ENCODE results near the gene RASIP1.
"Not testable (repeated sequence)": the region's sequence is repeated elsewhere in the genome, so short reads cannot be mapped to it uniquely, and the experiment has no call there.

Gene RASIP1

DNA sequence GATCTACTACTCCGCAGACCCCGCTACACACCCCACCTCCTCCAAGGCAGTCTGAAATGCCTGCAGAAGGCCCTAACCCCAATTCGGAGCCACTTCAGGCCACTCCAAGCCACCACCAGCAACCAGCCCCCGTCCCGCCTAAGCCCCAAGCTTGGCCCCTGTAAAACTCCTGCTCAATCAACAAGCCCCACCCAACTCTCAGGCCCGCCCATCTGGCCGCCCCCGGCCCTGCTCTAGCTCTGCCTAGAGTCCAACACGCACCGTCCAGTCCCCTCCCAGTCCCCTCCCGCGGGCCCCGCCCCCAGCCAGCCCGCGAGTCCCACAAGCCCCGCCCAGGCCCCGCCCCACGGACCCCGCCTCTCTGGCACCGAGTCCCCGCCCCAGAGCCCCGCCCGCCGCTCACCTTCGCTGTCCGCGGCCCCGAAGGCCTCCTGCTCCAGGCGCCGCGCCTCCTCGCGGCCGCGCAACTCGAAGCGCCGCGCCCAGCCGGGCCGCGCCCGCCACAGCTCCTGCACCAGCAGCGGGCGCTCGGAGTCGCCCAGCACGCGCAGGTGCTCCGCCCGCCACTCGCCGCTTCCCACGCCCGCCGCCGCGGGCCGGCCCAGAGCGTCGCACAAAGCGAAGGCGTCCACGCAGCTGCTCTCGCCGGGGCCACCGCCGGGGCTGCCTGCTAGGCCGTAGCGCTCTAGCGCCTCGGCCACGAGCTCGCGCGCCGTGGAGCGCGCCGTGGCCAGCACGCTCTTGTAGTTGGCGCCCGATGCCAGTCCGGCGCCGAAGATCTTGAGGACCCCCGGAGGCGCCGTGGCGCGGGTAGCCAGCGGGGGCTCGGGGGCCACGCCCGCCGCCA, 1.6 kb downstream of the RASIP1 start:
- DNase-seq, result peak; percentile 73 to 98 (median 86)
- intact Hi-C loops (cut with DNase I), result no loop called here

DNA sequence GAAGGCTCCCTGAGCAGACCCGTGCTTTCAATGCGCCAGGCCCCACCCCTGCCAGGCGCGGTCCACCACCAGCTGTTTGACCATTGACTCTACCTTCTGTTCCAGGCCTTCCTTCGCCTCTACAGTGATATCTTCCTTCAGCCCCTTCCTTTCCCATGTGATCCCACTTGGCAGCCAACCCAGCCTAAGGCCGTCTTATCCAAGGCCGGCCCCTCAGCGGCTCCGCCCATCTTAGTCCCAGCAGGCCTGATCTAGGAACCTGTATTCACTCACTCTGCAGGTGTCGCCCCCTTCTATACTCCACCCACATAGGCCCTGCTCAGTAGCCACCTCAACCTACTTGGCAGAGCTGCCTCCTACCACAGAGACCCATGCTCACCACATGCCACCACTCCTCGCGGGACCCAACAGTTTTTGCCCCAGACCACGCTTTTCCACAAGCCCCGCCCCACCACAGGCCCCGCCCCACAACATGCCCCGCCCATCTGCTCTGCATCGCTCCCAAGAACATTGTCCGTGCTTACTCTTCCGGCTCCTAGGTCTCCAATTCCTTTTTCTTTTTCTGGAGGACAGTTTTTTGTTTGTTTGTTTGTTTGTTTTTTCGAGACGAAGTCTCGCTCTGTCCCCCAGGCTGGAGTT, 2.9 kb downstream of the RASIP1 start:
- intact Hi-C loops (cut with DNase I), result no loop called here
- no peak for DNase-seq

DNA sequence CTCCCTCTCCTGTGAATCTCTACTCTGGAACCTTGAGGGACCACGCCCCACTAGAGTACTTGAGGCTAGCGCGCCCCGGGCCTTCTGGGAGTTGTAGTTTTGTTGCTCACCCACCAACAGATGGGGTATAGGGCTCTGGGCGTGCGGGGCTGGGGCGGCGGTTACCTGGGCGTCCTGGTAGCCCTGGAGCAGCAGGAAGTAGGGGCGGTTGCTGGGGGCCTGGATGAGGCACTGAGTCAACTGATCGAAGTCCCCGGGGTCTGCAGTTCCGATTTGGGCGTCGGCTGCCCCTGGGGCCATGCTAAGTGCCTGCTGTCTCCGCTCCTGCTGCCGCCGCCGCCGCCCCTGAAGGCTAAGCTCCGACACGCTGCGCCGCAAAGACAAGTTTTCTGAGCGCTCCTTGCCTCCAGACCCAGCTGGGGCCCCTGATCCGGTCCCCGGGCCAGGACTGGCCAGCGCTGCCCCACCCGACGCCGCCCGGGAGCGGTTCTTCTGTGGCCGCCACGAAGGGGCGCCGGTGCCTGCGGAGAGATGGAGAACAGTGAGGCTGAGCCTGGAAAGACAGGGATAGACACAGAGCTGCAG, 5.3 kb downstream of the RASIP1 start:
- DNase-seq, result no peak
- intact Hi-C loops (cut with DNase I), result no loop called here

DNA sequence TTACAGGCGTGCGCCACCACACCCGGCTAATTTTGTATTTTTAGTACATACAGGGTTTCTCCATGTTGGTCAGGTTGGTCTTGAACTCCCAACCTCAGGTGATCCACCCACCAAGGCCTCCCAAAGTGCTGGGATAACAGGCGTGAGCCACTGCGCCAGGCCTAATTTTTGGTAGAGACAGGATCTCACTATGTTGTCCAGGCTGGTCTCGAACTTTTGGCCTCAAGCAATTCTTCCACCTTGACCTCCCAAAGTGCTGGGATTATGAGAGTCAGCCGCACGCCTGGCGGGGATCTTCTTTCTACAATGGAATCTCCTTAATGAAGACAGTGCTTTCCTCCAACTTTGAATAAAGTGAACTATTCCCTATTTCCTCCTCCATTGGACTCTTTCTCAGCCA, 5.8 kb downstream of the RASIP1 start:
- DNase-seq, result no peak
- intact Hi-C loops (cut with DNase I), result no loop called here

DNA sequence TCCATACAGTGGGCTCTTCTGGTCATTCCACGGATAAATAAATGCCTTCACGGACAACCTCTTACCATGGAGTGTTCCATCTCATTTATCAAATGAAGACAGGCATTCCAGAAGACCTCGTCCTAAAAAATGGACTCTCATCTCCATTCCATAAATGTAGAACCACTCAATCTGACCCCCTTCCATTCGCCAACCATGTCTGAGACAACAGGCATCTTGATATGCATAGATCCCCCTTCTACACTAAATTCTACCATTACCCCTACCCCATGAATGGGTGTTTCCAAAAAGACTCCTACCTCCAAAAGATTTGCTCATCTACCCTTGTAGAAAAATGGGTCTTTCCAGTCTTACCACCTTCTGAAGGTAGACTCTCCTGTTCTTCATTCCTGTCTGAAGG, 9.0 kb downstream of the RASIP1 start:
- intact Hi-C loops (cut with DNase I), result no loop called here
- DNase-seq, result no peak

DNA sequence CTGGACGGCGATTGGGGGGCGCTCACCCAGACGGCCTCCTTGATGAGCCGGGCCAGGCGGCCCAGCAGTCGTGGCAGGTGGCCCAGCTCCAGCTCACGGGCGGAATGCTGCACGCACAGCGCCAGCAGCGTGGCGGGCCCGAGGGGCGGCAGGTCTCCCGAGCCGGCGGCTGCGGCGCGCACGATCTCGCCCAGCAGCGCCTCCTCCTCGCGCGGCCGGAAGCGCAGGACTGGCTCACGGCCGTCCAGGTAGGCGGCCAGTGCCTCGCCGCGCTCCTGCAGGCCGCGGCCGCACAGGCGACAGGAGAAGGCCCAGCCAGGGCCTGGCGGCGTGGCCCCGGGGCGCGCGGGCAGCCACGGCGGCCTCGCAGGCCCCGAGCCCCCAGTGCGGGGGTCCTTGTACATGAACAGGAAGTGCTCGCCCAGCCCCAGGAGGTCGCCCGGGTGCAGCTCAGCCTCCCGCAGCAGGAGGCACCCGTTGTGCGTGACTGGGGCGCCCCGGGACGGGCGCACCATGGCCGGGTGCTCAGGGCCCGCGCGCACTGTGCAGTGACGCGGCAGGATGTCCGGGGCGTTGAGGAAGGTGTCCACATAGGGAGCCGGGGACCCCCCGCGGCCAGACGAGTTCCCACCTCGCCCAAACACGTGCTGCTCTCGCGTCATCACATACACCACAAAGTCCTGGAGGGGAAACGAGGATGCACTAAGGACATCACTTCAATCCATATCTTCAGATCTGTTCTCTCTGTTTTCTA, 11.3 kb downstream of the RASIP1 start:
- no peak for DNase-seq
- intact Hi-C loops (cut with DNase I), result no loop called here

DNA sequence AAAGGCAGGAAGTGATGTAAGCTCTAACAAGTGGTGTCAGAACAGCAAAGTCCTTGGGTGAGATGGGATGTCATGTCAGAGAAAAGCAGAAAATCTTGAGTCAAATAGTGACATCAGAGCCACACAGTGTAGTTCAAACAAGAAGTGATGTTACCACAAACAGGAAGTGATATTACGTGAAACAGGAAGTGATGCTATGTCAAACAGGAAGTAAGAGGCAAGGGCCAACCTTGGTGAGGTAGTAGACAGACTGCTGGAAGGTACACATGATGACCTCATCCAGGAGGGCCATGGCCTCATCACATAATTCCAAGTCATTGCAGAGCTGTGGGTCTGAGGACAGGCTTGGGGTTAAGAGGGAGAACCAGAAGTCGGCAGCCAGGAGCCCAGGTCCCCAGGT, 13.9 kb downstream of the RASIP1 start:
- intact Hi-C loops (cut with DNase I), result no loop called here

DNA sequence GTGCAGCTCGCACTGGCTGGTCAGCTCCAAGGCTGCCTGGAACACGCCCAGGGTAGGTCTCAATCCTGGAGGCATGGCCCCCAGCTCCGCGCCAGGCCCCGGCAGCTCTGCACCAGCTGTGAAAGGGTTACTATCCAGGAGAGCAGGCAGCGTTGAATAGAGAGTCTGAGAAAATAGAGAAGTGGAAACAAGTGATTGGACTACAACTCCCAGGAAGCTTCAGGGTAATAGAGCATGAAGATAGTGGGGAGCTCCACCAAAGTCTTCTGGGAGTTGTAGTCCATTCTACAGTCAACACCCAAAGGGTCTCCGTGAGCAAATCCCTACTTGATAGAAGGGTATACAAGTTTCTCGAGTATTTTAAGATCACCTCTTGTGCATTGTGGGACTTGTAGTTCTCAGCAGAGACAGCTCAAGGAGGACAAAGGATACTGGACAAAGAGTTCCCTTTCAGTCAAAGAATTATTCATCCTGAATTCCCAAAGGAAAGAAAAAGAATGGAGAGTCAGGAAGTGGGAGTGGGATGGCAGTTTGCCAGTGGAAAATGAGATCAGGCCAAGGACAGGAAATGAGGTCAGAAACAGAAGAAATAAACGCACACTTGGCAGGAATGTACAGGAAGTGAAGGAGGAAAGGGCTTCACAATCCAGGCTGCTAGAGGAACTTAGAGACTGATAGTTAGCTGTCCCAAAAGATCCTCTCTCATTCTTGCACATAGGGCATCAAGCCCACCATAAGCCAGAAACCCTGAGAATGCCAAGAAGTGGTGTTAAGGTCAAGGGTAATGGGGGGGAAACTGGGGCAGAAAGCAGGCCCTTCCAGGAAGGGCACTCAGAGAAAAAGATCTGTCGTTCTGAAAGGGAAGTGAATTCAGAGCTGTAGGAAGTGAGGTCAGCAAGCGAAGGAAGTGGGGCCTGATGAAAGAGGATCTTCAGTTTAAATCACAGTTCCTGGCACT, 15.3 kb downstream of the RASIP1 start:
- intact Hi-C loops (cut with DNase I), result loop anchor here (5.0 kb wide), 1 partner anchor 78 kb away; the partner anchor contains the start of gene CA11
- peak in 1 of 10 donors; percentile 2 for DNase-seq

More for the DNA sequence above, 13.9 kb downstream of the RASIP1 start:
- no peak for DNase-seq

DNA sequence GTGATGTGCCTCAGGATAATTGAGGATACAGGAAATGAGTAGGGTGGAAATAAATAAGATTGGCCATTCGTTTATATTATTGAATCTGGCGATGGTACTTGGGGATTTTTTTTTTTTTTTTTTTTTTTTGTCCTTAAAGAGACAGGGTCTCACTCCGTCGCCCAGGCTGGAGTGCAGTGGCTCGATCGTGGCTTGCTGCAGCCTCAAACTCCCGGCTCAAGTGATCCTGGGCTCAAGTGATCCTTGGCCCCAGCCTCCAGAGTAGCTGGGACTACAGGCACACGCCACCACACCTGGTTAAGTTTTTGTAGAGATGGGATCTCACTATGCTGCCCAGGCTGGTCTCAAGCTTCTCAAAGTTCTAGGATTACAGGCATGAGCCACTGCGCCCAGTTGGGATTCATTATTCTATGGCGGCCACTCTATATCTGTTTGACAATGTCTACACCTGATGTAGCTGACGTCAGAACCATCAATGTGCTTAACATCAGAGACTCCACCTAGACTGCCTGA, 18.2 kb downstream of the RASIP1 start:
- intact Hi-C loops (cut with DNase I), result loop anchor here (5.0 kb wide), 1 partner anchor 75 kb away; the partner anchor contains the start of gene CA11
- DNase-seq, result peak in 2 of 10 donors; percentile 27 to 68

DNA sequence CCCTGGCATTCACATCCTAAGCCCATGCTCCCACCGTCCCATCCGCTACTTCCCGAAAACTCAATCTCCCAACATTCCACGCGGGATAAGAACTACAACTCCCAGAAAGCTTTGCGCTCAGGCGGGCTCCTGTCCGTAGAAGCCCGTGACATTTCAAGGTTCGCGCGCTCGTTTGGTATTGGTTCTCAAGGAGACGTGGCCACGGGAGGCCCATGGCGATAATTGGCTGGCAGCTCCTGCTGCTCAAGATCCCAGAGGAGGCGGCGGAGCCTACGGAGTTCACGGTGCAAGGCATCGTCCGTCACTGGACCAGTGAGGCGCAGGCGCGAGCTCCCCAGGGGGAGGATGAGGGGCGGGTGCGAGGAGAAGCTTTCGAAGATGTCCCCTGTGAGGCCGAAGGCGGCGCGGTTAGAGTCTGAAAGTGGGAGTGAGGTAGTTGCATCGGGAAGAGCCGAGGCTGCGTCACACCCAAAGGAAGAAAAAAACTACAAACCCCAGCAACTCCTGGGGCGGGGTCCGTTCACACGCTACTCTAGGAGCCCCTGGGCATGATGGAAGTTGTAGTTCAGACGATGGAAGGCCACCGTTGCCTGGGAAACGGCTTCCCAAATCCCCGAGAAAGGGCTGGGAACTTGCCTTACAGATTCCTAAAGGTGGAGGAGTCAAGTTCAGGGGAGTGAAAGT, 19.7 kb downstream of the RASIP1 start:
- DNase-seq, result peak; percentile 98 to 100 (median 100)
- intact Hi-C loops (cut with DNase I), result loop anchor here (5.0 kb wide), 1 partner anchor 73 kb away; the partner anchor contains the start of gene CA11

DNA sequence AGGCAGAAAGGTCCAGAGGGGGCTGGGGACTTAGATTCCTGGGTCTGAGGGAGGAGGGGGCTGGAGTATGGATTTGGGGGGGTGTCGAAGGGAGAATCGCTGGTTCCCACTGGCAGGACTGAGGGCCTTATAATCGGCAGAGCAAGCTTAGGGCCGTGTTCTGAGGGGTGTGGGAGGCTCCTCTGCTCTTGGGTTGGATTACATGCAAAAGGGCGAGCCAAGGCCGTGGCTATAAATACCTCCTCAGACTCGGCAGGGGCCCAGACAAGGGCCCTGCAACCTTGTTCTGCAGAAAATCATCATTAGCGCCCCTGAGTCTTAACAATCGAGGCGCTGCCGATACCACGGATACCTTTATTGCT, 20.2 kb downstream of the RASIP1 start:
- no peak for DNase-seq
- intact Hi-C loops (cut with DNase I), result loop anchor here (5.0 kb wide), 1 partner anchor 73 kb away; the partner anchor contains the start of gene CA11

DNA sequence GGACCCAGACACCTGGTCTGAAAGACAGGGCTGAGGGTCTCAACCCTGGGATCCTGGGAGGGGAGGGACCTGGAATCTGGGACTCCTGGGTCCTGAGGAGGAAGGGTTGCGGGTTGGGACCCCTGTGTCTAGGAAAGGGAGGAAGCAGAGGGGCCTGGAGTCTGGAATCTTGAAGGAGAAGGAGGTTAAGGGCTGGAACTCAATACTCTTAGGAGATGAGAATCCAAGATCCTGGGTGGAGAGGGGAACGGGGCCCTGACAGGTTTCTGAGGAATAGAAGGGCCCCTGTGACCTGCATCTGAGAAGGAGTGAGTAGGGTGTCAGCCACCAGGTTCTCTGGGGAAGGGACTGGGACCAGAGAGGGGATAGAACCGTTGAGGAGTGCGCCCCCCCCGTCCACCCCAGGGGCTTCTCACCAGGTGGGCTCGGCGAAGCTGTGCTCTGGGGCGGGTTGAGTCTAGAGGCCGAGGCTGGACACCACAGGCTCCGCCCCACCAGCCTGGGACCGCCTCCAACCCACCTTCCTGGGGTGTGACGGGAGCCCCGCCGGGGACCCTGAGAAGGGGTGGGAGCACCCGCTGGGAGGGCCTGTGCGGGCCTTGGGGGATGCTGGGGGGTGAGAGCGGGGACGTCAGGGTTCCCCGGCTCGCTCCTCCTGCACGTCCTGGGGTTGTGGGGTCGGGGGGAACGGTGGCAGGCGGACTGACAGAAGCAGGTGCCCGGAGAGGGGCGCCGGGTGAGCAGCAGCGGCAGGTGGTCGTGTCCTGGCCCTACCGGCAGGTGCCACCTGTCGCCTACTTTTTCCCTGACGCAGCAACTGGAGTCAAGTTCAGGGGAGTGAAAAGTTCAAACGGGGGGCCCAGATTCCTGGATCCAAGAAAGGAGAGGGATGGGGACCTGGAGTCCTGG, 20.9 kb downstream of the RASIP1 start, which contains the start of gene MAMSTR:
Gene MAMSTR (minus strand): TSS at position 463 of the 909 bp plus-strand sequence. CDS start 694 bp downstream, outside the sequence.
- intact Hi-C loops (cut with DNase I), result loop anchor here (5.0 kb wide), 1 partner anchor 72 kb away; the partner anchor contains the start of gene CA11
- DNase-seq, result peak in 2 of 10 donors; percentile 79 to 88

DNA sequence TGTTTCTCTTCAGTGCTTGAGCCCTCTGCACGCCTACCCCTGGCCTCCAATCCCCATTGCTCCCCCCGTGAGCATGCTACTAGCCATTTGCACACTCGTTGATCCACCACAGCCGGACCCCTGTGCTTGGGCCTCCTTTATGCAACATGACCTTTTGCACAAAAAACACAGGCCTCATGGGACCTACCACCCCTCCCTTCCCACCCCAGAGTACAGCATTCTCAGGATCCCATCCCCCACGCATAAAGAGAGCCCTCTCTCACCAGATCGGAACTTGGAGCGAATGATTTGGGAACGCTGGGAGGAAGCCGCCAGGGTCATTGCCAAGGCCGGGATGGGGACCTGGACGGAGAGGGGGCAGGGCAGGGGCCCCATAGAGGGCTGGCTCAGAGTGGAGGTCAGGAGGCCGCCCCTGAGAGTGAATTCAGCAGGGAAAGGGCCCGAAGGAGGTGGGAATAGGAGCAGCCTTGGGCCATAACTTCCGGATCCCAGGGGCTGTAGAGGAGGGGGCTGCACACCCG, 21.6 kb downstream of the RASIP1 start:
- DNase-seq, result peak in 1 of 10 donors; percentile 59
- intact Hi-C loops (cut with DNase I), result no loop called here

DNA sequence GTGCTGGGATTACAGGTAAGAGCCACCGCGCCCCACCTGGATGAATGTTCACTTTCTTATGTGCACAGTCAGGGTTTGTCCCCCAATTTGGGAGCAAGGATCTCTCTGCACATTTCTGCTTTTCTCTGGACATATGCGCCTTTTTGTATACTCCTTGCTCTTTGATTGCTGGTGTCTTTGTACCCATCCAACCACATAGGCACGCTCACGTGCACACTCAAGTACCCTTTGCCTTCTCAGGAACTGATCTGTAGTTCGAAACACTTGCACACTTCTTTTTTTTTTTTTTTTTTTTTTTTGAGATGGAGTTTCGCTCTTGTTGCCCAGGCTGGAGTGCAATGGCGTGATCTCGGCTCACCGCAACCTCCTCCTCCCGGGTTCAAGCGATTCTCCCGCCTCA, 22.3 kb downstream of the RASIP1 start:
- DNase-seq; intact Hi-C loops (cut with DNase I): not testable (repeated sequence)

DNA sequence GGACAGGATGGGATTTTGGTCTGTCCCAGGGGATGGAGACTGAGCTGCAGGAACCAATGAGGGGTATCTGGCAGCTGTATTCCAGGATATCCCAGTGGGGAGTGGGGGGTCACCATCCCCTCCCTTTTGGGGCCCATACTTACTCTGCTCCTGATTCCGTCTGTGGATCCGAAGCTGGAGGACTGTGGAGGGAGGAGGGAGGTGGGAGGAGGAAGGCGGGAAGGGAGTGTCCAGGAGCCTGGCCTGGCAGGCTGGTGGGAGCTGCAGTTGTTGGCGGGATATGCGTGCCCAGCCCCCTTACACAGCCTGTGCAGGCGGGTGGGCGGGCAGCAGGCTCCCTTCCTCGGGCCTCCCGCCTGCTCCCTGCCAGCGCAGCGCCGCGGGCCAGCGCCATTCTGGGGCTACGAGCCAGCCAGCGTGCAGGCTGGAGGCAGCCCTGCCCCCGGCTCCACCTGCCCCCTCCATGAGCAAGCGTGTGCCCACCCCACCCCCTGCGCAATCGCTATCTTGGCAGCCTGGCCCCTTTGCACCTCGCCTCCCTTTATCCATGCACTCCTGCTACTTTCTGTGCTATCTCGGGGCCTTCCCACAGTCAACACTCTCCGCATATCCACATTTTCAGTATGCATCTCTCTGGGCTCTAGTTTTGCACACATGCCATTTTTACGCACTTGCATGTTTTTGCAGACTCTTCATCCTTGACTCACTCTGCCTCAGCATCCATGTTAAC, 23.7 kb downstream of the RASIP1 start:
- intact Hi-C loops (cut with DNase I), result no loop called here
- DNase-seq, result peak; percentile 38 to 97 (median 77)

DNA sequence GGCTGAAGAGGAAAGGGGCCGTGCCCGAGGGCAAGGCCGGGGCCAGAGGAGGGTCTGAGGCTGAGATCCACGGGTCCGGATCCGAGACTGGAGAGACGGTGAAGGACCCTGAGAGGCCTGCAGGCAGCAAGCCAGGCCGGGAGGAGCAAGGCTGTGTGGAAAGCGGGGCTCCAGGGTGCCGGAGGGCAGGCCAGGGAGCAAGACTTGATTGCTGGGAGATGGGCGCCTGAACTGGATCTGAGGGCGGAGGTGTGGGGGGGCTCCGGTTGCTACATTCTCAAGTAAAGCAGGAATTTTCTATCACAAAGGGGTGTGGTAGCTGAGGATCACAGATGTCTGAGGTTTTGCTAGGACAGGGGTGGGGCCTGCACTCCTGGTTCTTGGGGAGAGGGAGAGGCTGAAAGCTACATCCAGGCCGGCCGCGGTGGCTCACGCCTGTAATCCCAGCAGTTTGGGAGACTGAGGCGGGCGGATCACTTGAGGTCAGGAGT, 24.7 kb downstream of the RASIP1 start:
- peak in 1 of 10 donors; percentile 72 for DNase-seq
- intact Hi-C loops (cut with DNase I), result no loop called here

Measured in posterior cingulate gyrus (tissue), 11 donors.